DND-41 (cell line): ENCODE data around the gene CACNA1A.

Experiments used
- EZH2 ChIP-seq: IDR thresholded peaks from 3 replicates; pipeline ENCODE4 v1.6.1; 2012; ENCODE audit warnings: borderline replicate concordance, low read depth, mild to moderate bottlenecking, moderate library complexity, low read length, inconsistent platforms; ENCODE audit not compliant: severe bottlenecking
- TF ChIP-seq, protein P1 (sequence below): IDR thresholded peaks from 2 replicates; pipeline ENCODE4 v1.5.1; 2012; ENCODE audit warnings: borderline replicate concordance, low read length, moderate library complexity, mild to moderate bottlenecking; ENCODE audit not compliant: poor library complexity, severe bottlenecking; ENCODE audit errors: extremely low read depth

DNA sequence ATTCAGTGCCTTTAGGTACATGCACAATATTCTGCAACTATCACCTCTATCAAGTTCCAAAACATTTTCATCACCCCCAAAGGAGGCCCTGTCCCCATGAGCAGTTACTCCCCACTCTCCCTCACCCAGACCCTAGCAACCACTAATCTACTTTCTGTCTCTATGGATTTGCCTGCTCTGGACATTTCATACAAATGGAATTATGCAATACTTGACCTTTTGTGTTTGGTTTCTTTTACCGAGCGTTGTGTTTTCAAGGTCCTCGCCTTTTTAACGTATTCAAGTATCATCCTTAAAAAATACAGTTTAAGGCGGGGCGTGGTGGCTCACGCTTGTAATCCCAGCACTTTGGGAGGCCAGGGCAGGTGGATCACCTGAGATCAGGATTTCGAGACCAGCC, 196.4 kb downstream of the CACNA1A start:
- TF ChIP-seq, protein P1, sequence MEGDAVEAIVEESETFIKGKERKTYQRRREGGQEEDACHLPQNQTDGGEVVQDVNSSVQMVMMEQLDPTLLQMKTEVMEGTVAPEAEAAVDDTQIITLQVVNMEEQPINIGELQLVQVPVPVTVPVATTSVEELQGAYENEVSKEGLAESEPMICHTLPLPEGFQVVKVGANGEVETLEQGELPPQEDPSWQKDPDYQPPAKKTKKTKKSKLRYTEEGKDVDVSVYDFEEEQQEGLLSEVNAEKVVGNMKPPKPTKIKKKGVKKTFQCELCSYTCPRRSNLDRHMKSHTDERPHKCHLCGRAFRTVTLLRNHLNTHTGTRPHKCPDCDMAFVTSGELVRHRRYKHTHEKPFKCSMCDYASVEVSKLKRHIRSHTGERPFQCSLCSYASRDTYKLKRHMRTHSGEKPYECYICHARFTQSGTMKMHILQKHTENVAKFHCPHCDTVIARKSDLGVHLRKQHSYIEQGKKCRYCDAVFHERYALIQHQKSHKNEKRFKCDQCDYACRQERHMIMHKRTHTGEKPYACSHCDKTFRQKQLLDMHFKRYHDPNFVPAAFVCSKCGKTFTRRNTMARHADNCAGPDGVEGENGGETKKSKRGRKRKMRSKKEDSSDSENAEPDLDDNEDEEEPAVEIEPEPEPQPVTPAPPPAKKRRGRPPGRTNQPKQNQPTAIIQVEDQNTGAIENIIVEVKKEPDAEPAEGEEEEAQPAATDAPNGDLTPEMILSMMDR, result no peak
- TF ChIP-seq EZH2, result no peak
